ENCODE results near the gene EMC10. TPM values are rescaled to one million over a fixed set of nuclear protein-coding genes. Genes with fewer than 3 reads are reported as not detected.

EMC10 gene
- total RNA-seq, 2 experiments from 2014 or later, result 39.1 to 44.4 TPM

DNA sequence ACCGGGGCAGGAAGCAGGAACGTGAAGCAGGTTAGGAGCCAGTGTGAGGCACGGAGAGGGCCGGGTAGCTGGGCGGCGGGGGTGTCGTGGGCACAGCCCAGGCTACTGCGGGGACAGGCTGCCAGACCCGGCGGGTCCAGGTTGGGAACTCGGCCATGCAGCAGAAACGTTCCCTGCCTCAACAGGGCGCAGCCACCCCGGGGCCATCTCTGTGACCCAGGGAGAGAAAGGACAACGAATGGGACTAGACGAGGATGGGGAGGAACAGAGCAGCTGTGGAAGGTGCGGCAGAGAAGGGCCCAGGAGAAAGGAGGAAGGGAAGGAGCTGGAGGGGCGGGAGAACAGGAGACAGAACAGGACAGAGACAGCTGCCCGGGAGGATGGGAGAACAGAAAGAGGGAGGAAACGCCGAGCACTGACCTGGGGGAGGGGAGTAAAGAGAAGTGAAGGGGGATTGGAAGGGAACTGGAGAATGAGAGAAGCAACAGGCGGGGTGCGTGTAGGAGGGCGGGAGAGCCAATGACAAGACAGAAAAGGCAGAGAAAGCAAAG, 13.2 kb downstream of the EMC10 start:
- H3K27ac ChIP-seq (ENCODE audit: low read depth, low read length, poor library complexity, severe bottlenecking), result no peak overlapping the region
- ChIA-PET CTCF (ENCODE audit: unreplicated experiment) (no interaction called here), POLR2A (no interaction called here)
- no peak for DNase-seq (ENCODE audit: low spot score)
- no peak for TF ChIP-seq EZH2phosphoT487 (IDR thresholded peaks at IDR 0.05; ENCODE audit: borderline replicate concordance, low read depth, low read length)
- no peak for TF ChIP-seq CTCF (conservative IDR thresholded peaks at IDR 0.05; ENCODE audit: low read length)
- H3K4me1 ChIP-seq (ENCODE audit: insufficient read depth, low read length, poor library complexity, severe bottlenecking), result no peaks in the 10 kb centered on the region
- no peaks in the 10 kb centered on the region for H4K20me1 ChIP-seq (ENCODE audit: insufficient read depth, low read length)
- intact Hi-C loops (cut with micrococcal nuclease; ENCODE audit: unreplicated experiment), result no loop called here
- no peak overlapping the region for H3K4me2 ChIP-seq (ENCODE audit: low read length)
- no peaks in the 10 kb centered on the region for H3K9me2 ChIP-seq (ENCODE audit: insufficient read depth, low read length)
- peaks cover 13% of the 10 kb centered on the region for H3K9me3 ChIP-seq (ENCODE audit: low read length)
- H3K79me2 ChIP-seq (ENCODE audit: insufficient read depth, low read depth, low read length), result no peaks in the 10 kb centered on the region
- H3K4me3 ChIP-seq (ENCODE audit: low read depth, low read length, poor library complexity, severe bottlenecking), result no peak overlapping the region
- H3K36me3 ChIP-seq (ENCODE audit: insufficient read depth, low read length), result peaks cover 25% of the 10 kb centered on the region
- no peak overlapping the region for H2AFZ ChIP-seq (ENCODE audit: low read length)
- no TSS peak for BruUV-seq (replicated peaks)

DNA sequence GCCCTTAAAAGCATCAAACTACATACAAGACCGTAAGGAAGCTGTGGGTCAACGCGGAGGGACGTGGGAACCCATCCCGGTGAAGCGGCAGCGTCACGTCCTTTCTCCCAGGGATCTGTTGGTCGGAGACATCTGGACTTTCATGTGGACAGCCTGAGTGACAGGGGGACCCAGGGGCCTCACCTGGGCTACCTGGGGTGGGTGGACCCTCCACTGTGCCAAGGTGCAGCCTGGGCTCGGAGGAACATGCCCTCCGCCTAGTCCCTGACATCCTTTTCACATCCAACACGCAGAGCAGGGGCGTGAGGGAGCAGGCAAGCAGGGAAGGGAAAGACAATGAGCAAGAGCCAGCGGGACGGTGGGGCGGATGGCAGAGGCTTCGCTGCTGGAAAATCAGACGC, 14.1 kb downstream of the EMC10 start:
- ChIA-PET CTCF (ENCODE audit: unreplicated experiment) (no interaction called here), POLR2A (no interaction called here)
- H3K36me3 ChIP-seq (ENCODE audit: insufficient read depth, low read length), result peaks cover 16% of the 10 kb centered on the region
- TF ChIP-seq CTCF (conservative IDR thresholded peaks at IDR 0.05; ENCODE audit: low read length), result no peak
- BruUV-seq (replicated peaks), result no TSS peak
- H4K20me1 ChIP-seq (ENCODE audit: insufficient read depth, low read length), result no peaks in the 10 kb centered on the region
- no peak overlapping the region for H3K27ac ChIP-seq (ENCODE audit: low read depth, low read length, poor library complexity, severe bottlenecking)
- no peaks in the 10 kb centered on the region for H3K4me1 ChIP-seq (ENCODE audit: insufficient read depth, low read length, poor library complexity, severe bottlenecking)
- H3K4me3 ChIP-seq (ENCODE audit: low read depth, low read length, poor library complexity, severe bottlenecking), result no peak overlapping the region
- no peak overlapping the region for H3K4me2 ChIP-seq (ENCODE audit: low read length)
- H2AFZ ChIP-seq (ENCODE audit: low read length), result no peak overlapping the region
- no peak for DNase-seq (ENCODE audit: low spot score)
- no peaks in the 10 kb centered on the region for H3K9me2 ChIP-seq (ENCODE audit: insufficient read depth, low read length)
- intact Hi-C loops (cut with micrococcal nuclease; ENCODE audit: unreplicated experiment), result no loop called here
- H3K79me2 ChIP-seq (ENCODE audit: insufficient read depth, low read depth, low read length), result no peaks in the 10 kb centered on the region
- peaks cover 13% of the 10 kb centered on the region for H3K9me3 ChIP-seq (ENCODE audit: low read length)

GRCh38 chr19:50490991-50491472, 14.7 kb downstream of the EMC10 start:
- no peak overlapping the region for H3K27ac ChIP-seq (ENCODE audit: low read depth, low read length, poor library complexity, severe bottlenecking)
- no peaks in the 10 kb centered on the region for H3K79me2 ChIP-seq (ENCODE audit: insufficient read depth, low read depth, low read length)
- no peak overlapping the region for H2AFZ ChIP-seq (ENCODE audit: low read length)
- H3K4me1 ChIP-seq (ENCODE audit: insufficient read depth, low read length, poor library complexity, severe bottlenecking), result no peaks in the 10 kb centered on the region
- ChIA-PET CTCF (ENCODE audit: unreplicated experiment) (no interaction called here), POLR2A (no interaction called here)
- no peak overlapping the region for H3K4me3 ChIP-seq (ENCODE audit: low read depth, low read length, poor library complexity, severe bottlenecking)
- no peaks in the 10 kb centered on the region for H3K9me2 ChIP-seq (ENCODE audit: insufficient read depth, low read length)
- H3K9me3 ChIP-seq (ENCODE audit: low read length), result peaks cover 9% of the 10 kb centered on the region
- H3K36me3 ChIP-seq (ENCODE audit: insufficient read depth, low read length), result peaks cover 10% of the 10 kb centered on the region
- BruUV-seq (replicated peaks), result no TSS peak
- TF ChIP-seq CTCF (conservative IDR thresholded peaks at IDR 0.05; ENCODE audit: low read length) (no peak), EZH2phosphoT487 (IDR thresholded peaks at IDR 0.05; ENCODE audit: borderline replicate concordance, low read depth, low read length) (no peak)
- no peak for DNase-seq (ENCODE audit: low spot score)
- H3K4me2 ChIP-seq (ENCODE audit: low read length), result no peak overlapping the region
- intact Hi-C loops (cut with micrococcal nuclease; ENCODE audit: unreplicated experiment), result no loop called here
- no peaks in the 10 kb centered on the region for H4K20me1 ChIP-seq (ENCODE audit: insufficient read depth, low read length)
